MCF 10A (cell line): ENCODE results near the gene SLCO2A1. TPM values are rescaled to one million over a fixed set of nuclear protein-coding genes. Genes with fewer than 3 reads are reported as not detected.

ENCODE experiments used
- BruUV-seq: library from RNA; stranded (reverse); fragments of 400-500 nt; replicated peaks from 2 replicates; lab custom pipeline; 2021; lab: Mats Ljungman, UMichigan
- CTCF ChIA-PET: fragments of 300-600 bp; sonication (Branson Sonifier 250); formaldehyde crosslinking; extraction: SDS; loops from one replicate; lab custom pipeline; 2021; ENCODE audit warnings: antibody characterized with exemption, inconsistent platforms; lab: Yijun Ruan, JAX
- POLR2A ChIA-PET: fragments of 300-600, 350-650 bp; sonication (Branson Sonifier 250); formaldehyde crosslinking; extraction: SDS; loops from one replicate; lab custom pipeline; 2020; ENCODE audit warnings: antibody characterized with exemption, inconsistent platforms; lab: Yijun Ruan, JAX
- DNase-seq: peaks from one replicate; pipeline ENCODE4 v3.0.0-alpha.2; 2018; ENCODE audit not compliant: unreplicated experiment
- H3K27ac Mint-ChIP-seq: one replicate; pipeline ENCODE4 v1.8.0; 2022; ENCODE audit warnings: mild to moderate bottlenecking, low read depth, mixed read lengths; ENCODE audit not compliant: unreplicated experiment
- H3K27me3 Mint-ChIP-seq: one replicate; pipeline ENCODE4 v1.8.0; 2022; ENCODE audit warnings: mixed read lengths; ENCODE audit not compliant: insufficient read depth, unreplicated experiment
- H3K36me3 Mint-ChIP-seq: one replicate; pipeline ENCODE4 v1.8.0; 2022; ENCODE audit warnings: mild to moderate bottlenecking, moderate library complexity, mixed read lengths; ENCODE audit not compliant: insufficient read depth, unreplicated experiment
- H3K4me1 Mint-ChIP-seq: one replicate; pipeline ENCODE4 v1.8.0; 2022; ENCODE audit warnings: mixed read lengths; ENCODE audit not compliant: insufficient read depth, unreplicated experiment
- H3K4me3 Mint-ChIP-seq: one replicate; pipeline ENCODE4 v1.8.0; 2022; ENCODE audit warnings: mild to moderate bottlenecking, moderate library complexity, mixed read lengths; ENCODE audit not compliant: unreplicated experiment
- H3K9me3 Mint-ChIP-seq: one replicate; pipeline ENCODE4 v1.8.0; 2022; ENCODE audit warnings: mixed read lengths; ENCODE audit not compliant: unreplicated experiment
- CTCF ChIP-seq: fragments of 200-600 bp; IDR thresholded peaks from one replicate; pipeline ENCODE4 v1.8.0; 2022; ENCODE audit warnings: antibody characterized with exemption, mild to moderate bottlenecking; ENCODE audit not compliant: unreplicated experiment
- intact Hi-C: fragments of 100-400 bp; cut with micrococcal nuclease; formaldehyde crosslinking; loops from 2 replicates; pipeline ENCODE4 v1.14.1; 2022
- total RNA-seq: library from RNA; stranded (reverse); gene quantifications from 2 replicates; pipeline ENCODE4 v1.2.3, GENCODE V29; 2022

Gene SLCO2A1
- total RNA-seq, 1 experiment from 2014 or later: 1.0 TPM

- TF ChIP-seq CTCF: no peak
- no peak overlapping the region for H3K27ac Mint-ChIP-seq
- no TSS peak for BruUV-seq
These were observed 18.7 kb upstream of the SLCO2A1 start for GRCh38 chr3:134048278-134048996.

GRCh38 chr3:134044459-134044858 lies 14.7 kb upstream of the SLCO2A1 start:
- intact Hi-C loops: no loop called here

More at GRCh38 chr3:134048278-134048996, 18.7 kb upstream of the SLCO2A1 start:
- no peaks in the 10 kb centered on the region for H3K36me3 Mint-ChIP-seq
- DNase-seq: no peak
- ChIA-PET CTCF (interaction anchor here (2.9 kb wide), 1 partner anchor 12 kb away, joined by 9 read pairs; no protein-coding TSS in a partner anchor), POLR2A (no interaction called here)
- H3K4me1 Mint-ChIP-seq: no peaks in the 10 kb centered on the region
- intact Hi-C loops: no loop called here
- H3K9me3 Mint-ChIP-seq: no peaks in the 10 kb centered on the region
- H3K4me3 Mint-ChIP-seq: no peak overlapping the region
- no peaks in the 10 kb centered on the region for H3K27me3 Mint-ChIP-seq

GRCh38 chr3:134040066-134040465 lies 10.3 kb upstream of the SLCO2A1 start:
- intact Hi-C loops: no loop called here
- H3K4me1 Mint-ChIP-seq: peaks cover 13% of the 10 kb centered on the region
- ChIA-PET CTCF (interaction anchor here (0.7 kb wide), 1 partner anchor 108 kb away, joined by 3 read pairs; no protein-coding TSS in a partner anchor), POLR2A (no interaction called here)
- no peaks in the 10 kb centered on the region for H3K27me3 Mint-ChIP-seq
- DNase-seq: no peak
- H3K27ac Mint-ChIP-seq: no peak overlapping the region
- TF ChIP-seq CTCF: no peak
- no peaks in the 10 kb centered on the region for H3K36me3 Mint-ChIP-seq
- BruUV-seq: no TSS peak
- no peak overlapping the region for H3K4me3 Mint-ChIP-seq
- H3K9me3 Mint-ChIP-seq: peaks cover 8% of the 10 kb centered on the region

More at GRCh38 chr3:134044459-134044858, 14.7 kb upstream of the SLCO2A1 start:
- H3K4me3 Mint-ChIP-seq: no peak overlapping the region
- ChIA-PET POLR2A (no interaction called here), CTCF (no interaction called here)
- H3K27me3 Mint-ChIP-seq: no peaks in the 10 kb centered on the region
- peaks cover 8% of the 10 kb centered on the region for H3K9me3 Mint-ChIP-seq
- H3K36me3 Mint-ChIP-seq: no peaks in the 10 kb centered on the region
- H3K4me1 Mint-ChIP-seq: peaks cover 2% of the 10 kb centered on the region
- no peak for TF ChIP-seq CTCF
- no TSS peak for BruUV-seq
- no peak overlapping the region for H3K27ac Mint-ChIP-seq
- DNase-seq: no peak

- POLR2A ChIA-PET: no interaction called here
- Mint-ChIP-seq H3K27me3 (no peaks in the 10 kb centered on the region), H3K4me3 (no peak overlapping the region), H3K36me3 (no peaks in the 10 kb centered on the region), H3K4me1 (peaks cover 13% of the 10 kb centered on the region), H3K27ac (peak overlapping the region; percentile 46), H3K9me3 (peaks cover 8% of the 10 kb centered on the region)
- intact Hi-C loops: loop anchor here (1.0 kb wide), 1 partner anchor 109 kb away; no protein-coding TSS in a partner anchor
- peak; percentile 52 for DNase-seq
- CTCF ChIA-PET: interaction anchor here (0.6 to 0.7 kb wide), 2 partner anchors 108 to 136 kb away, joined by 3 to 4 read pairs; no protein-coding TSS in a partner anchor
- TF ChIP-seq CTCF: no peak
- no TSS peak for BruUV-seq
These were observed 9.6 kb upstream of the SLCO2A1 start for GRCh38 chr3:134039161-134039862.
